Motor neuron (in vitro differentiated cells): ENCODE measurements around the gene MT1HL1. TPM values are rescaled to one million over a fixed set of nuclear protein-coding genes. Genes with fewer than 3 reads are reported as not detected.

Experiments
- ATAC-seq, 8 experiments: fragments of 200-7000 bp; cut with Tn5 transposase; replicated peaks in 6 of 8; 2 replicates each; pipeline ENCODE4 v1.8.0; 2021; ENCODE audit warnings: mild to moderate bottlenecking in 8 of 8, moderate library complexity in 8 of 8
- H3K27ac ChIP-seq, 2 donors: fragments of 250-450 bp; sonication (Bioruptor Pico); 2 replicates each; pipeline ENCODE4 v1.9.0; 2021; ENCODE audit warnings: antibody characterized with exemption in 2 of 2, mild to moderate bottlenecking in 2 of 2, moderate library complexity in 1 of 2
- H3K4me1 ChIP-seq, 2 donors: fragments of 250-450 bp; sonication (Bioruptor Pico); replicated peaks in 1 of 2; 2 replicates each; pipeline ENCODE4 v1.6.1; 2021; ENCODE audit warnings: antibody characterized with exemption in 2 of 2, mild to moderate bottlenecking in 2 of 2, moderate library complexity in 1 of 2
- H3K4me3 ChIP-seq, 5 donors: fragments of 250-450 bp; sonication (Bioruptor Pico); 2 replicates each; pipeline ENCODE4 v1.9.0; 2021; ENCODE audit warnings: antibody characterized with exemption in 5 of 5, mild to moderate bottlenecking in 5 of 5, moderate library complexity in 4 of 5
- WGBS, 10 experiments: fragments of 450-650 bp; shearing (Covaris generic); methylation state at CpG; one replicate each; pipeline ENCODE4 v1.0.0; 2022; 5-methylcytosine and 5-hydroxymethylcytosine counted together
- in situ Hi-C, 9 experiments: fragments of 400-800 bp; cut with MboI; loops; one replicate each; pipeline ENCODE4 v1.15.0; 2021; ENCODE audit warnings: low sequenced_read_pairs in 9 of 9, low pct_unique_long_range_greater_than_20kb in 2 of 9; ENCODE audit not compliant: unreplicated experiment in 9 of 9
- total RNA-seq, 8 experiments: library from RNA; unstranded; fragments of 300-600 nt; gene quantifications; 2 replicates each; pipeline versions ENCODE4 v1.2.3 to v1.2.4, GENCODE V29; 2022

MT1HL1 gene
- not detected for total RNA-seq

- WGBS, 10 experiments = 30 to 95% (median 86%) methylated on average over 2 to 18 of the region's 18 CpGs
- Histone ChIP-seq H3K4me1 (no peaks in the 10 kb centered on the region), H3K27ac (no peak within 1 kb of the TSS), H3K4me3 (no peak within 1 kb of the TSS)
- ATAC-seq = no peak
- in situ Hi-C loops = no loop called here
Measured at GRCh38 chr1:237004116-237004515, at the start of gene MT1HL1. Gene MT1HL1 (minus strand): TSS chr1:237004441. CDS start chr1:237004372, 69 bp downstream.

GRCh38 chr1:237050915-237051314, 46.7 kb upstream of the MT1HL1 start:
- H3K4me1 ChIP-seq = no peaks in the 10 kb centered on the region
- in situ Hi-C loops = no loop called here
- no peak for ATAC-seq
- 6 to 100% (median 73%) methylated on average over 1 to 2 of the region's 3 CpGs; no CpG with 5 or more reads in 1 of the 10 experiments for WGBS, 10 experiments
- no peak overlapping the region for H3K27ac ChIP-seq
- no peak overlapping the region for H3K4me3 ChIP-seq

- ATAC-seq = no peak
Measured at GRCh38 chr1:237050185-237050584, 45.9 kb upstream of the MT1HL1 start.

GRCh38 chr1:237048803-237049202, 44.6 kb upstream of the MT1HL1 start:
- no peaks in the 10 kb centered on the region for H3K4me1 ChIP-seq
- 0 to 100% (median 85%) methylated on average over 2 to 5 of the region's 5 CpGs; no CpG with 5 or more reads in 1 of the 10 experiments for whole genome bisulfite sequencing, 10 experiments
- in situ Hi-C loops = no loop called here
- H3K4me3 ChIP-seq = no peak overlapping the region
- no peak for ATAC-seq
- no peak overlapping the region for H3K27ac ChIP-seq

More at GRCh38 chr1:237050185-237050584, 45.9 kb upstream of the MT1HL1 start:
- no peak overlapping the region for H3K27ac ChIP-seq
- no peak overlapping the region for H3K4me3 ChIP-seq
- 10 to 100% (median 87%) methylated on average over 2 to 6 of the region's 6 CpGs; no CpG with 5 or more reads in 3 of the 10 experiments for WGBS, 10 experiments
- H3K4me1 ChIP-seq = no peaks in the 10 kb centered on the region
- in situ Hi-C loops = no loop called here

DNA sequence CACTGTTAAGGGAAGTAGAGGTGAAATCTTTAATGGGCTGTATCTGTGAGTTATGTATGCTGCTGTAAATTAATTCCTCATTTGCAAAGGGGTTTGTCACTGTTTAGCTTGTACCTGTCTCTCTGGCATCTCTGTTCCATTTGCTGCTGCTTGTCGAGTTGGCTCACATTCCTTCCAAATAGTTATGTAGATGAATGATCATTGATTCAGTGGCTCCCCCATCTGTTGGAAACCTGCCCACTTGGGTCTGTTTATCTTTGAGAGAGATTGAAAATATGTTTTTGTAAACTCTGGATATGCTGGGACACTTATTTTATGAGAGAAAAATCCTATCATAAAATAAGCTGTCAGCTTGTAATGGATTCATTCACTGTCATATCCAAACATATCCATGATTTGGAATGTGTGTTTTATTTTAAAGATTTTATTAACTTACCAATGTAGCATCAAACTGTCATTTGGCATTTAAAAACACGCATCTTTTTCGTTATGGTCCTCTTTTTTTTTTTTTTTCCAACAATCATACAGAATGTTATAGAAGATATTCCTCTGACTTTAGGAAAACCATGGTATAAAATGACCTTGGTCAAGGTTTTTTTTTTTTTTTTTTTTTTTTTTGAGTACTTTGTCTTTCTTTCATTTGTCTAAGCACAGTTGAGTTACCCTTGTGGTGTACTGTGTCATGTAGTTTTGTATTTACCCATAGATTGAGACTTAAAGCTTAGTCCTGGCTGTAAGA, 41.2 kb upstream of the MT1HL1 start:
- WGBS, 10 experiments = 0 to 50% (median 33%) methylated on average over 2 to 3 of the region's 3 CpGs; no CpG with 5 or more reads in 1 of the 10 experiments
- in situ Hi-C loops = no loop called here
- Histone ChIP-seq H3K4me3 (no peak overlapping the region), H3K27ac (no peak overlapping the region), H3K4me1 (peaks cover 5 to 6% of the 10 kb centered on the region in 2 donors)
- ATAC-seq = no peak

DNA sequence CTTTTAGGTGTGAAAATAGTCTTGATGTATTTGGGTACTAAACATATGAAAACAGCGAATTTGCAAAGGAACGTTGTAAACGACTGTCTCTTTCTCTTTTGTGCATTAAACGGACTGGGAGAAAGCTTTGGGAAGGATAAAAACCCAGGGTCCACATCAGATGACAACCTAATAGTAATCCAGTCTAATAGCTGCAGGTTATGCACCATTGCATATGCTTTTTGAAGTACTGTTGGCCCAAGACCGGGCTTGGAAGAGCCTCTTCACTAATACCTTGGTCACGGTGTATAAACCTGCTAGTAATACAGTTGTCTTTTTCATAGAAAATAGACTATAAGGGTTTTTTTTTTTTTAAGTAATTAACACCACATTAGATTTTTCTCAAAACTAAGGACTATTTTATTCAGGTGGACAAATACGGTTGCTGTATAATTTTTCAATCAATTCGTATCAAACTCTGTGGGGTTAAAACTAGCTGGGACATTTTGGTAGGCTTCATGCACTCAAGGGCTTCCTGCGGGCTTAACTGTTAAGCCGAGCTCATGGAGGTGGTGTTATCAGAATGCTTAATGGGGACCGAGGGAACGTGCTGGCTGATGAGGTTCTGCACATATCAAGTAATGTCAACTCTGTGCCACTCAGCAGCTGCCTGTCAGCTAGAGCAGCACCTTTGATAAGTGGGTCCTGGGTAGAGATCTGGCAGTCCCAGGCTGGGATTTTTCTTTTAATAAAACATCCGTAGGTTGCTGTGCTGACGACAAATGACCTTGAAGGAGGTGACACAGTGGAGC, 39.8 kb upstream of the MT1HL1 start:
- in situ Hi-C loops = no loop called here
- WGBS, 10 experiments = 0 to 17% (median 10%) methylated on average over 4 to 14 of the region's 14 CpGs
- Histone ChIP-seq H3K27ac (no peak overlapping the region), H3K4me3 (peak overlapping the region in 3 of 5 donors; percentile 44 to 54 (median 51)), H3K4me1 (peaks cover 5 to 6% of the 10 kb centered on the region in 2 donors)
- no peak for ATAC-seq

- 0 to 3% (median 1%) methylated on average over 7 to 28 of the region's 55 CpGs; no CpG with 5 or more reads in 4 of the 10 experiments for WGBS, 10 experiments
- Histone ChIP-seq H3K4me1 (peaks cover 5 to 6% of the 10 kb centered on the region in 2 donors), H3K27ac (no peak overlapping the region), H3K4me3 (peak overlapping the region; percentile 44 to 54 (median 44))
- in situ Hi-C loops = no loop called here
- ATAC-seq = peak in 5 of 8 experiments; percentile 18 to 31 (median 20)
Measured at GRCh38 chr1:237042892-237043576, 38.8 kb upstream of the MT1HL1 start.

GRCh38 chr1:237042526-237042891, 38.3 kb upstream of the MT1HL1 start:
- H3K4me3 ChIP-seq = peak overlapping the region; percentile 44 to 54 (median 44)
- WGBS, 10 experiments = 0% methylated on average over 2 of the region's 41 CpGs; no CpG with 5 or more reads in 9 of the 10 experiments
- H3K4me1 ChIP-seq = peaks cover 5 to 6% of the 10 kb centered on the region in 2 donors
- no peak overlapping the region for H3K27ac ChIP-seq
- in situ Hi-C loops = no loop called here
- no peak for ATAC-seq

- no peak within 1 kb of the TSS for H3K27ac ChIP-seq
- peak in 6 of 8 experiments; percentile 83 to 87 (median 85) for ATAC-seq
- WGBS, 10 experiments = 0 to 100% (median 24%) methylated on average over 1 to 18 of the region's 87 CpGs; no CpG with 5 or more reads in 4 of the 10 experiments
- H3K4me1 ChIP-seq = peaks cover 5 to 6% of the 10 kb centered on the region in 2 donors
- in situ Hi-C loops = no loop called here
- H3K4me3 ChIP-seq = peak within 1 kb of the TSS; percentile 44 to 54 (median 44)
Measured at GRCh38 chr1:237041795-237042525, 37.7 kb upstream of the MT1HL1 start, which contains the start of gene RYR2. Gene RYR2 (plus strand): TSS chr1:237042184. CDS start chr1:237042522, 338 bp downstream.

DNA sequence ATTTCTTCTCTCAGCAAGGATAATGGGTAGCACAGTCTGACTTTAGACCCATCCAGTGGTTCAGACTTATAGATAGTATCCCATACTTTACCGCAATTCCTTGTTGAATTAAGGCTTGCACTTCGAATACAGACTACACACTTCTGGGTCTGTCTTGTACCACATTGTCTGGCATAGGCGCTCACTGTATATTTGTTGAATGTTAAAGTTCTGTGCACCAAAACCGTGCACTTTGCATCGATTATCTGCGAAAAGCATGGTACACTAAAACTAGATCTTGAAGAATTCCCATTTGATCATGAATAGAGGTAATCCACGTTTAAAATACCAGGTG, 37.2 kb upstream of the MT1HL1 start:
- peak in 2 of 8 experiments; percentile 18 to 28 for ATAC-seq
- 6 to 43% (median 32%) methylated on average over 3 to 7 of the region's 7 CpGs; no CpG with 5 or more reads in 5 of the 10 experiments for WGBS, 10 experiments
- peaks cover 5 to 6% of the 10 kb centered on the region in 2 donors for H3K4me1 ChIP-seq
- in situ Hi-C loops = no loop called here
- H3K4me3 ChIP-seq = peak overlapping the region in 4 of 5 donors; percentile 44 to 54 (median 48)
- H3K27ac ChIP-seq = no peak overlapping the region

- in situ Hi-C loops = no loop called here
- no peak overlapping the region for H3K27ac ChIP-seq
- no peak overlapping the region for H3K4me3 ChIP-seq
- ATAC-seq = no peak
- WGBS, 10 experiments = 14 to 90% (median 74%) methylated on average over 3 to 10 of the region's 10 CpGs
- H3K4me1 ChIP-seq = peaks cover 5 to 6% of the 10 kb centered on the region in 2 donors
Measured at GRCh38 chr1:237040823-237041222, 36.6 kb upstream of the MT1HL1 start.

- in situ Hi-C loops = no loop called here
- ATAC-seq = no peak
- WGBS, 10 experiments = 52 to 100% (median 89%) methylated on average over 2 to 6 of the region's 6 CpGs
- peaks cover 0 to under 1% of the 10 kb centered on the region in 2 donors for H3K4me1 ChIP-seq
- no peak overlapping the region for H3K4me3 ChIP-seq
- no peak overlapping the region for H3K27ac ChIP-seq
Measured at GRCh38 chr1:237038211-237038610, 34.0 kb upstream of the MT1HL1 start.
